Mucosa of descending colon (tissue), 3 donors: Measurements from ENCODE around the gene CREBRF. TPM values are rescaled to one million over a fixed set of nuclear protein-coding genes. Genes with fewer than 3 reads are reported as not detected.
"Not testable (repeated sequence)": the region's sequence is repeated elsewhere in the genome, so short reads cannot be mapped to it uniquely, and the experiment has no call there.

Source experiments
- ATAC-seq: fragments of 200-7000 bp; cut with Tn5 transposase; one replicate; pipeline ENCODE4 v1.9.1; 2020; ENCODE audit warnings: mild to moderate bottlenecking, moderate library complexity
- DNase-seq, 3 donors: peaks; one replicate each; pipeline ENCODE4 v3.0.0-alpha.2; 2020
- H3K36me3 ChIP-seq: fragments of 200-600 bp; one replicate; pipeline ENCODE4 v1.8.0; 2021; ENCODE audit warnings: low read depth, mild to moderate bottlenecking
- H3K4me1 ChIP-seq: fragments of 200-600 bp; one replicate; pipeline ENCODE4 v1.8.0; 2021; ENCODE audit warnings: low read depth, mild to moderate bottlenecking
- H3K4me3 ChIP-seq: fragments of 200-600 bp; one replicate; pipeline ENCODE4 v1.8.0; 2021; ENCODE audit warnings: mild to moderate bottlenecking
- H3K9me3 ChIP-seq: fragments of 200-600 bp; one replicate; pipeline ENCODE4 v1.8.0; 2021; ENCODE audit warnings: mild to moderate bottlenecking
- intact Hi-C, 2 donors: fragments of 100-400 bp; cut with DNase I in 1 of 2; cut with micrococcal nuclease in 1 of 2; formaldehyde crosslinking; loops; one replicate each; pipeline versions ENCODE4 v1.11.0 to v1.11.1; 2022; cut with DNase I, micrococcal nuclease
- total RNA-seq, 3 donors: library from RNA; stranded (reverse); fragmentation: NEBNext Ultra II Directional in 2 of 3; extraction: Animal tissue kit (Norgen Biotek cat#: 25700) in 2 of 3; gene quantifications; one replicate each; pipeline versions ENCODE4 v1.2.1 to v1.2.4, GENCODE V29; 2021 to 2023
- TF ChIP-seq, protein P1 (sequence below): fragments of 200-600 bp; IDR thresholded peaks from one replicate; pipeline ENCODE4 v1.8.0; 2022; ENCODE audit warnings: antibody characterized with exemption, mild to moderate bottlenecking
- donor health status: DM: no; HTN: no; CAD: no; lungs with moderate emphysema.
- donor health status: DM: no; HTN: no; CAD: no.
- donor health status: DM: no; HTN: yes; CAD: no.

The CREBRF gene
- total RNA-seq, 3 donors from 2014 or later, result 16.2 to 59.3 (median 27.0) TPM

GRCh38 chr5:173029499-173029921 lies 26.6 kb upstream of the CREBRF start:
- DNase-seq, result no peak
- TF ChIP-seq, protein P1, sequence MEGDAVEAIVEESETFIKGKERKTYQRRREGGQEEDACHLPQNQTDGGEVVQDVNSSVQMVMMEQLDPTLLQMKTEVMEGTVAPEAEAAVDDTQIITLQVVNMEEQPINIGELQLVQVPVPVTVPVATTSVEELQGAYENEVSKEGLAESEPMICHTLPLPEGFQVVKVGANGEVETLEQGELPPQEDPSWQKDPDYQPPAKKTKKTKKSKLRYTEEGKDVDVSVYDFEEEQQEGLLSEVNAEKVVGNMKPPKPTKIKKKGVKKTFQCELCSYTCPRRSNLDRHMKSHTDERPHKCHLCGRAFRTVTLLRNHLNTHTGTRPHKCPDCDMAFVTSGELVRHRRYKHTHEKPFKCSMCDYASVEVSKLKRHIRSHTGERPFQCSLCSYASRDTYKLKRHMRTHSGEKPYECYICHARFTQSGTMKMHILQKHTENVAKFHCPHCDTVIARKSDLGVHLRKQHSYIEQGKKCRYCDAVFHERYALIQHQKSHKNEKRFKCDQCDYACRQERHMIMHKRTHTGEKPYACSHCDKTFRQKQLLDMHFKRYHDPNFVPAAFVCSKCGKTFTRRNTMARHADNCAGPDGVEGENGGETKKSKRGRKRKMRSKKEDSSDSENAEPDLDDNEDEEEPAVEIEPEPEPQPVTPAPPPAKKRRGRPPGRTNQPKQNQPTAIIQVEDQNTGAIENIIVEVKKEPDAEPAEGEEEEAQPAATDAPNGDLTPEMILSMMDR, result no peak
- peak; percentile 78 for ATAC-seq
- H3K36me3 ChIP-seq, result no peaks in the 10 kb centered on the region
- peaks cover 11% of the 10 kb centered on the region for H3K4me1 ChIP-seq
- no peaks in the 10 kb centered on the region for H3K9me3 ChIP-seq
- H3K4me3 ChIP-seq, result no peak overlapping the region
- intact Hi-C loops, result no loop called here

GRCh38 chr5:173032096-173032495 lies 24.1 kb upstream of the CREBRF start:
- H3K4me1 ChIP-seq, result peaks cover 11% of the 10 kb centered on the region
- not testable (repeated sequence) for ATAC-seq, DNase-seq

DNA sequence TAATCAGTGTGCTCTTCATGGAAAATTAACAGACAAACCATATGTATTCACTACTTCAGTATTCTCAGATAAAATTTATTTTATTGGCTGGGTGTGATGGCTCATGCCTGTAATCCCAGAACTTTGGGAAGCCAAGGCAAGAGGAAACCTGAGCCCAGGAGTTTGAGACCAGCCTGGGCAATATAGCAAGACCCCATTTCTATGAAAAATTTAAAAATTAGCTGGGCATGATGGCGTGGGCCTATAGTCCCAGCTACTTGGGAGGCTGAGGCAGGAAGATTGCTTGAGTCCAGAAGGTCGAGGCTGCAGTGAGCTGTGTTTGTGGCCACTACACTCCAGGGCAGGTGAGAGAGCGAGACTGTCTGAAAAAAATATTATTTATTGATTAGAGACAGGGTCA lies 23.4 kb upstream of the CREBRF start:
- ATAC-seq (no peak), DNase-seq (no peak)
- Histone ChIP-seq H3K4me1 (peaks cover 11% of the 10 kb centered on the region), H3K36me3 (no peaks in the 10 kb centered on the region), H3K9me3 (no peaks in the 10 kb centered on the region), H3K4me3 (no peak overlapping the region)
- TF ChIP-seq, protein P1, result no peak
- intact Hi-C loops, result no loop called here

More at GRCh38 chr5:173032096-173032495, 24.1 kb upstream of the CREBRF start:
- intact Hi-C loops, H3K9me3 ChIP-seq, H3K36me3 ChIP-seq, H3K4me3 ChIP-seq: not testable (repeated sequence)

- Histone ChIP-seq H3K4me3 (no peak overlapping the region), H3K36me3 (no peaks in the 10 kb centered on the region), H3K4me1 (peaks cover 7% of the 10 kb centered on the region), H3K9me3 (no peaks in the 10 kb centered on the region)
- ATAC-seq, result no peak
- TF ChIP-seq, protein P1, result no peak
- DNase-seq, result no peak
- intact Hi-C loops, result no loop called here
These were observed 22.2 kb upstream of the CREBRF start for GRCh38 chr5:173033923-173034322.

GRCh38 chr5:173035904-173036707 lies 20.0 kb upstream of the CREBRF start:
- H3K9me3 ChIP-seq, result no peaks in the 10 kb centered on the region
- ATAC-seq (peak; percentile 22), DNase-seq (no peak)
- no peak overlapping the region for H3K4me3 ChIP-seq
- intact Hi-C loops, result no loop called here
- no peaks in the 10 kb centered on the region for H3K4me1 ChIP-seq
- TF ChIP-seq, protein P1, result no peak
- H3K36me3 ChIP-seq, result no peaks in the 10 kb centered on the region

DNA sequence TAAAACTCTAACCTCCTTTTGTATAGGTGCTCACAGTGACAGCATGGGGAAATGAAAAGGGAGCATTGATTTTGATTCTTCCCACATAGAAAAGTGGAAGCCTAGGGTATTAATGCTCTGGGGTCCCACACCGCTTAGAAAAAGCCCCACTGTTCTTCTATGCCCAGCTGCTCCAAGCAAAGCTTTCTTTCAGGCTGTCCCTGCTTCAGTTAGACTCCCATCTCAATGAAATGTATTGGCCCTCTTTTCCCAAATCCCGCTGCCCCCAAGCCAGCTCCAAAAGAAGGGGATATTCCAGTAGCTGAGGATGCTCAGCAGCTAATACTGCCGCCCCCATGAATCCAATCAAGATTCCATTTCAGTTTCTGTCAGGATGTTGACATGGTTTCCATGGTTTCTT lies 17.0 kb upstream of the CREBRF start:
- TF ChIP-seq, protein P1, result no peak
- Histone ChIP-seq H3K9me3 (no peaks in the 10 kb centered on the region), H3K36me3 (no peaks in the 10 kb centered on the region), H3K4me3 (no peak overlapping the region), H3K4me1 (no peaks in the 10 kb centered on the region)
- DNase-seq (no peak), ATAC-seq (no peak)
- intact Hi-C loops, result no loop called here
